Activated CD4-positive, alpha-beta T cell treated with anti-CD3 and anti-CD28 coated beads, Interleukin-2, Interleukin-6, amounts not matched to agents 100 ng/mL and 50 ng/mL, durations not matched to agents 16 hours and 8 hours (primary cell): ENCODE measurements around the gene IQCM.
"Not testable (repeated sequence)": the region's sequence is repeated elsewhere in the genome, so short reads cannot be mapped to it uniquely, and the experiment has no call there.

Experiments
- DNase-seq: peaks from one replicate; pipeline ENCODE4 v3.0.0-alpha.2; 2020

Gene IQCM

GRCh38 chr4:149555146-149555545 lies 260.5 kb downstream of the IQCM start:
- no peak for DNase-seq

- DNase-seq = no peak
These were observed 261.6 kb downstream of the IQCM start for GRCh38 chr4:149553959-149554520.

GRCh38 chr4:149552601-149553000 lies 263.0 kb downstream of the IQCM start:
- no peak for DNase-seq

DNA sequence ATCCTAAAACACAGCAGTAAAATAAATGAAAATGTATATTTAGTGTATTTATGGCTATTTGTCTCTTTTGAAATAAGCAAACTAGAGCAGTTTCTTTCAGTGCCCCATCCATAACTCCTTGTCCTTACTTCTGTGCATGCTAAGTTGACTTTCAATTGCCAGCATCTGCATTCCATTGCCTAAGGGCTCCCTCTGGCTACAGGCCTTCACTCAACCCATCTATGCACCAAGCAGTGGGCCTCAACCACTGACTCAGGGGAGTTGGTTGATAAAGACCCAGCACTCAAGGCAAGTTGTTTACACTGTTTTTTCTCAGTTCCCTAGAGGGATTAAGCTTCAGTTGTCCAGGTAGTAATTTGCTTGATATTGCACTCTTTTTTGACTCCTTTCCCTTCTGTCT lies 265.7 kb downstream of the IQCM start:
- DNase-seq = no peak

DNA sequence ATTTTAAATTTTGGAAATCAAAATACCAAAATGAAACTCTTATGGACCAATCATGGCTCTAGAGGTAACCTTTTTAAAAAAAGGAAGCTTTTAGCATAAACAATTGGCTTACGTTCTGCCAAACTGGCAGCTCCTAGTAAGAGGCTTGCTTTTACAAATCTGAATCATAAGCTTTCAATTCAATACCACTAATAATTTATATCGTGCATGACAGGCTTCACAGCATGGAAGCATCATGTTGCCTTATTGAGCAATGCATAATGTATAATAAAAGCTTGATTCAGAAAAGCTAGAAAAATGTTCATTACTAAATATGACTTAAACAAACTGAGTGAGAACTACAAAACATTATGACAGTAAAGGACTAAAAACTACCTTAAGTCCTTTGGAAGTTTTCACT lies 280.9 kb downstream of the IQCM start:
- no peak for DNase-seq

GRCh38 chr4:149531861-149532260 lies 283.8 kb downstream of the IQCM start:
- DNase-seq = no peak

GRCh38 chr4:149523039-149523438 lies 292.6 kb downstream of the IQCM start:
- no peak for DNase-seq

- DNase-seq = no peak
These were observed 293.8 kb downstream of the IQCM start for GRCh38 chr4:149521611-149522425.

DNA sequence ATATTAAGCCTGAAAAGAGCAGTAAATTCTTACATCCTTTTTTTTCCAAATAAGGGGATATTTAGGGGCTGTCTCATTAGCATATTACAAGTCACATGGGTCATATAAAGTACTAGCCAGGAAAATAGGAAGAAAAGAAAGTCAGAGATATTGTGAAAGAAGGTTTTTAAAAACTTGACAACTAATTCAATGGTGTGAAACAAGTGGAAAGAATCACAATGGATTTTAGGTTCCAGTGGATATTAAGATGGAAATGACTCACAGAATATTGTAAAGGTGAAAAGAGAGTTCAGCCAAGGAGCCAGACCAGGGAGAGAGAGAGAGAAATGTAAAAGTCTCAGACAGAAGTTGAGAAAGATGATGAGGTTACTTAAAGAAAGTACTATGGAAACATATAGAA lies 297.2 kb downstream of the IQCM start:
- DNase-seq = no peak

DNA sequence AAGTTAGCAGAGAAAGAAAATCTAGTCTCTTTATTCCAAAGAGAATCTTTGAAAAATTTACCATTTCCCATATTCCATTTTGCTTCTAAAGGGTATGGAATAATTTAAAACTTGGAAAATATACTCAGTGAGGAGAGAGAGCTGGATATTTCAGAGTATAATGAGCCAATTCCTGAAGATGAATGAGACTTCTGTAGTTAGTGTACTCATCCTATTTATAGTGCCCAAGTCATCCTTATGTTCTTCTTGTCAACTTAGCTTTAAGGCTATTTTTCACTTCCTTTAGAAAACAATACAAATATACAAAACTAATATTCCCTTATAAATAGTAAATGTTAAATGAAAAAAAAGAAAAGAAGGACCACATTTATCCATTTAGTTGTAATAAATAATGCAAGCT lies 302.6 kb downstream of the IQCM start:
- no peak for DNase-seq

GRCh38 chr4:149512501-149512900 lies 303.1 kb downstream of the IQCM start:
- no peak for DNase-seq

GRCh38 chr4:149511558-149512298 lies 303.9 kb downstream of the IQCM start:
- DNase-seq = no peak

DNA sequence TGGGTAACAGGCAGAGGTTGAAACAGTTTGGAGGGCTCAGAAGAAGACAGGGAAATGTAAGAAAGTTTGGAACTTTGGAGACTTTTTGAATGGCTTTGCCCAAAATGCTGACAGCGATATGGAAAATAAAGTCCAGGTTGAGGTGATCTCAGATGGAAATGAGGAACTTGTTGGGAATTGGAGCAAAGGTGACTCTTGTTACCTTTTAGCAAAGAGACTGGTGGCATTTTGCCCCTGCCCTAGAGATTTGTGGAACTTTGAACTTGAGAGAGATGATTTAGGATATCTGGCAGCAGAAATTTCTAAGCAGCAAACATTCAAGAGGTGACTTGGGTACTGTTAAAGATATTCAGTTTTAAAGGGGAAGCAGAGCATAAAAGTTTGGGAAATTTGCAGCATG lies 308.3 kb downstream of the IQCM start:
- DNase-seq = not testable (repeated sequence)

DNA sequence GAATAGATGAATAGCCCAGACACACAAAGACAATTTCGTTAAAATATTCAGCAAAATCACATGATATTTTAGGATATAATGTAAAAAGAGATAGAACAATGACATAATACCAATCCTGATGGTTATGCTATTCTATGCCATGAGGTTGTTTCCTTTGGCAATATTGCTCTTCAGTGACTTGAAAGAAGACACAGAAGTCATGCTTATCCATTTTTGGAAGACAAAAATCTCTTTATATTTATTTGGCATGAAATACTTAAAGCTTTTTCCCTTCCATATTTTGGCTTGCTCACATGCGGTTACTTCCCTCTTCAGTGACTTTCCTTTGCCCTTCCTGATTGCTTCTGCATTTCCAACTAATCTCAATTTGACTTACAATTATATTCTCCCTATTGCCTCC lies 314.8 kb downstream of the IQCM start:
- DNase-seq = no peak

DNA sequence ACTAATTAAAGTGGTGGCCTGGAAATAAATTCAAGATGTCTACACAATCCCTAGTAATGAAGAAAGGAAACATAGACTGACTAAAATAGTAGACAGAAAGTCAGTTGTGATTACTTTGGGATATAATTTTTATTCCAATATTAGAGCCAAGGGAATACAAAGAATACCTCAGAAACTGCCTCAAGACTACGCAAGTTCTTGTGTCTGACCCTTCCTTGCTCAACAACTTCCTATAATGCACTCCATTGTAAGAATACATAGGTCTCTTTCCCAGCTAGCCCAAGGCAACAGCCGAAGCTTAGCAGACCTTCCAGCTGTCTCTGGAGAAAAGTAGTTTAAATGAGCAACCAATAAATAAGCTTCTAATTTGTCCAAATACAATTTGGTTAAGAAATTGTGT lies 315.9 kb downstream of the IQCM start:
- no peak for DNase-seq

DNA sequence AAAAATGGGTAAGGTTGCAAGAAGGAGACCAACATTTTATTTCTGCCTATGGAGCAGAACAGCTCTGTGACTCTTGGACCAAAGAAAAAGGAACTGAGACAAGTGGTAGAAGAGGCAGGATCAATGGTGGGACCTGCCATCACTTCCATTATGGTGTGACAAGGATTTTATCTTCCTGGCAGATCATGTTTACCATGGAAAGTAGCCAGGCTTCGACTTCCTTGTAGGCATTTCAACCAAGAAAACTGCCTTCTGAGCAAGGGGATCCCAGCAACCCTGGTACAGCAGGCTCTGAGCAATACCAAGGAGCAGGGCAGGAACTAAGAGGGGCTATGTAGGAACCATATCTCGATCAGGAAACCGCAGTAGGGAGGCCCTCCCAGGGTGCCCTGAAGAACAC lies 317.4 kb downstream of the IQCM start:
- DNase-seq = no peak

- DNase-seq = no peak
These were observed 322.2 kb downstream of the IQCM start for GRCh38 chr4:149493492-149493891.

DNA sequence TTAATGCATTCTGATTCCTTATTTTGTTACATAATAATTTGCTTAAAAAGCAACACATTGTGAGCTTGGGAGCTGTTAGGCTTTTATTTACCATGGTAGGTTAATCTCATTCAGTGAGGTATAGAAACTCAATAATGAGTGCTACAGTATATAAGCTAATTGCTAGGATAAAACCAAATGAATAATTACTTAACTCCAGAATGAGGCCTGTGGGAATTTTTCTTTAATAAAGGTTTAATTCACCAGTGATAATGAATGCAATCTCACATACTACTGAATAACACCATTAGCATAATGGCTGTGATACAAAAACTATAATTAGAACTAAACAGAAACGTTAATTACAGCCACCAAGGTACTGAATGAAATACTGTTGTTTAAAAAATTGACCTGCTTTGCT lies 326.3 kb downstream of the IQCM start:
- no peak for DNase-seq

DNA sequence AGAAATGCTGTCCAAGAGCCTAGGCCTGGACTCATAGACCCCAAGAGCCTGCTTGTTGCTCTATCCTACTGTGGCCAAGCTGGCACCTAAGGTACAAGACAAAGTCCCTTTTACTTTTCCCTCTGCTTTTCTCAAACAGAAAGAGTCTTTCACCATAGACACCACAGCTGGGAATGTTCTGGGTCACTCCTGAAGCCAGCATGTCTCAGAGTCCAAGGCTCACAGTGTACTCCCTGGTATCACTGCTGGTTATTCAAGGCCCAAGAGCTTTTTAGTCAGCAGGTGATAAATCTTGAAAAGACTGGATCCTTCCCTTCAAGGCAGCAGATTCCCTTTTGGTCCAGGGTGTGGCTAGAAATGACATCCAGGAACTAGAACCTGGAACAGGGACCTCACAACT lies 328.8 kb downstream of the IQCM start:
- DNase-seq = no peak

- DNase-seq = not testable (repeated sequence)
These were observed 347.0 kb downstream of the IQCM start for GRCh38 chr4:149468669-149469068.

- DNase-seq = no peak
These were observed 349.2 kb downstream of the IQCM start for GRCh38 chr4:149466446-149466845.

DNA sequence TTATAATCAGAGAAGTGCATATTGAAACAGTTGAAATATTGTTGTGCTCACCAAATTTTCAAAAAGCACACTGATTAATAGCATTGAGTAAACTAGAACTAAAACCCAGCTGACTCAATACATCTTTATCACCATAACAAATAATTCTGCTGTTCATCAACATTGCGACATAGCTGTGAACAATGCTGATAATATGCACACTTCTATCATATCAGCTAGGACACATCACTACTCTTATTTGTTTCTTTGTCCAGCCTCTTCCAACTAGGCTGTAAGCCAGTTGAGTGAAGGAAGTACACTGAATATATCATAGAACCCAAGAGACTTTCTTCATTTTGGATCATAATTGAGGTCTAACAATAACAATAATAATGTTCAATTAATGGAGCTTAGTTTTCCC lies 349.7 kb downstream of the IQCM start:
- DNase-seq = no peak

DNA sequence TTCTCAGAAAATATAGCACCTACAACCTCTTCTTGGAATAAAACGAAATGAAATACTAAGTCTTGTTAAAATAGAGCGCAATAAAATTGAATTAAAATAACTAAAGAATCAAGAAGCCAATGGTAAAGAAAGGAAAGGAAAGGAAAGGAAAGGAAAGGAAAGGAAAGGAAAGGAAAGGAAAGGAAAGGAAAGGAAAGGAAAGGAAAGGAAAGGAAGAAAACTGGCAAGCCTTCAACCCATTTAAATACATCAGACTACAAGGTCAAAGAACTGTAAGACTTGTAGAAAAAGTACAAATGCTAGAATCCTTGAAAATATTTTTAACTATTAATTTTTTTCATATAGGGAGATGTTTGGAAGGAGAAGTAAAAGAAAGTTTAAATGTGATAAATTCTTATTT lies 372.1 kb downstream of the IQCM start:
- DNase-seq = no peak

DNA sequence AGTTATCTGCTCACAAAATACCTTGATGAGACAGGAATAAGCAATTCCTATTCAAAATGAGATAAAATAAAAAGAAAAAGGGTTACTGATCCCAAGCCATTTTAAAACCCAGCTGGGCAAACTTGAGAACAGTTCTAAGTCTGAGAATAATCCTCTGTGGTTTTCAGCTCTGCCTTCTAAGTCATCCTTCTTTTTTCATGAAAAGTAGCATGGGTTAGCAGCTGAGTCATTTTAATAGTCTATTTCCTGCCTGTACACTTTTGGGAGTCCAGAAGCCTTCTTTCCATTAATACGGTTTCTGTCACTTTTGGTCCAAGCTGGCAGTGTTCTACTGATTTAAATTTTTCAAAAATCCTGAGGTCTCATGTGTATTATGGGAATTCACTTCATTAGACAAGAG lies 374.3 kb downstream of the IQCM start:
- no peak for DNase-seq
